HG02981 (cell line): ENCODE data around the gene PPFIBP2.

ENCODE experiments used
- ATAC-seq: cut with Tn5 transposase; IDR thresholded peaks from one replicate; pipeline ENCODE4 v1.9.1; 2021; ENCODE audit warnings: mild to moderate bottlenecking, moderate library complexity; ENCODE audit not compliant: unreplicated experiment

PPFIBP2 gene

DNA sequence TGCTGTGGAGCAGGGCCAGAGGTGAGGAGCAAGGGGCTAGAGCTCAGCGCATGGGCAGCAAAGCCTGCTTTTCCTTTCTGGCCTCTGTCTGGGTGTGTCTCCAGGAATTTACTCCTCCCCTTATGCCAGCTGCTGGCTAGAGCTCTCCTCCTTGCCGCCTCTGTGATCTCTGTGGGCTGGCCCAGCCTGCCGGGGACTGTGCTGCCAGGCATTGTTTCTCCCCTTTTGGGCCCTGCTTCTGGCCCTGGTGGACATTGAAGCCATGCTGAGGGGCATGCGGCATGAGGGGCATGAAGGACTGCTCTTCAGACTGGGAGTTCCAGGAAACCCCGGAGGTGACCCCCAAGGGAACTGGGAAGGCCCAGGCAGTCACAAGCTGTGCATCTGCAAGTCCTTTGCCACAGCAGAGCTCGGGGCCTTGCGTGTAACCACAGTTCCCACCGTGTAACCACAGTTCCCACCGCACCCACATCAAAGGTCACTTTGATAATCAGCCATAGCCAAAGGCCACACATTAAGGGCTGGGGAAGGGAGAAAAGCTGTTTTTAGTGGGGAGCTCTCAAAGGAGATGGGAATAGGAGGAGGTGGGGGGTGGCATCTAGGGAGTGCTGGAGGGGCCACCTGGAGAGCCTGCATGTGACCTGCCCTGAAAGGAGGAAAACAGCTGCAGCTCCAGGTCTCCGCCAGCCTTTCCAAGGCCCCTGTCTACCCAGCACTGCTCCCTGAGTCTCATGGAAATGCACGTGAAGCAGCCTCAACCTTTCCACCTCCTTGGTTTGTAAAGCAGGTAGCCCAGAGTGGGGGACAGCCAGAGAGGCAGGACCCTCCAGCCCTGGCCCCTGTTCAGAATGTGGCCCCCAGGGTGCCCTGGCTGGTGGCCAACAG, 62.3 kb downstream of the PPFIBP2 start:
- ATAC-seq: no peak

DNA sequence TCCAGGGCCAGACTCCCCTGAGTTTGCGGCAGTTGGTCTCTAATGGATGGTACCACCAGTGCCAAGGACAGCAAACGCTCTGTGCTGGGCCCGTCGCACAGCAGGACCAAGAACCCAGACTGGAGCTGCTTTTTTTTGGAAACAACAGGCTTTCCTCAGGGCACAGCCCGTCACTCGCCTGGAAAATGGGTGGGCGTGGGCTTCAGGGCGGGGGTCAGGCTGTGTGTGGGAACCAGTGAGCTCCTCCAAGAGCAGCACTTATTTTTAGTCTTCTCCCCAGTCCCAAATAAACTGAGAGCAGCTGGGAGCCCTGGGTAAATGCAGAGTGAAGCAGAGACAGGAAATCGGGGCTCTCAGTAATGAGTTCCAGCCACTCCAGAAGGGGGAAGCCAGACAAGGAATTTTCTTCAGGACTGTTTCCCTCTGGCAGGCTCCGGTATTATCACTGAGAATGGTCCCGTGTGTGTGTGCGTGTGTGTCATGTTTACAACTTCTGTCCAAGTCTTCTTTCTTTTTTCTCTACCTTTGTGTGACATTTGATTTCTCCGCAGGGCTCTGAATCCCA, 63.0 kb downstream of the PPFIBP2 start:
- ATAC-seq: no peak

DNA sequence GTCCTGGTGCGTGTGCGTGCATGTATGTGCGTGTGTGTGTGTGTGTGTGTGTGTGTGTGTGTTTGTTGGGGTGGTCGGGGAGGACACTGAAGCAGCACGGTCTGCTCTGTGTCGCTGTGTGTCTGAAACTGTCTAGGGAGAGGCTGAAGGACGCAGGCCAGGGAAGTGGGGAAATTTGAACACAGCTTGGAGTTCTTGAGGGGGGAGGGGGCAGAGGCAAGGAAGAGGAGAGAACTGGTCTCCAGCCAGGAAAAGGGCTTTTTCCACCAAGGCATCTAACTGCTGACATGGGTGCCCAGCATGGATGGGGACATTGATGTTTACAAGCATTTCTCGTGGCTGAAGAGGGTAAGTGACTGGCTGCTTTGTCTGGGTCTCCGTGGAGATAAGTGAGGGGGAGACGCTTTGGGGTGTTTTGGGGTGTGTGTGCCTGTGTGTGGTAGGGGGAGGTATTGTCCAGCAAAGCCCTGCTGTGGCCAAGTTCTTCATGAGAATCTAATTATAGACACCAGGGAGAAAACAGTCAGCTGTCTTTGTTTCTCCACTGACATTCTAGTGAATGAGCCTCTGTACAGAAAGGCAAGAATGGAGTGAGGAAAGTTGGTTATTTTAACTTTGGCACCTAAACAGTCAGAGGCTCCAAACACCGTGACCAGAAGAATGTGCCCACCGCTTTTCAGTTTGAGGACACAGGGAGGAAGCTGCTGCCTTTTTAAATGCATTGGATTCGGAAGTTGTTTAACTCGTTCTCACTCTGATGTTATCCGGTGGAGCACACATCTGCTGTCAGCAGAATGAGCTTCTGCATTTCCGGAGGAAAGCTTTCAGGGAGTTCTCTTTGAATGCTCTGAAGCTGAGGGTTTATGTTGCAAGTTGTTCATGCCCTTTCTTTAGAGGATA, 63.7 kb downstream of the PPFIBP2 start:
- ATAC-seq: no peak

DNA sequence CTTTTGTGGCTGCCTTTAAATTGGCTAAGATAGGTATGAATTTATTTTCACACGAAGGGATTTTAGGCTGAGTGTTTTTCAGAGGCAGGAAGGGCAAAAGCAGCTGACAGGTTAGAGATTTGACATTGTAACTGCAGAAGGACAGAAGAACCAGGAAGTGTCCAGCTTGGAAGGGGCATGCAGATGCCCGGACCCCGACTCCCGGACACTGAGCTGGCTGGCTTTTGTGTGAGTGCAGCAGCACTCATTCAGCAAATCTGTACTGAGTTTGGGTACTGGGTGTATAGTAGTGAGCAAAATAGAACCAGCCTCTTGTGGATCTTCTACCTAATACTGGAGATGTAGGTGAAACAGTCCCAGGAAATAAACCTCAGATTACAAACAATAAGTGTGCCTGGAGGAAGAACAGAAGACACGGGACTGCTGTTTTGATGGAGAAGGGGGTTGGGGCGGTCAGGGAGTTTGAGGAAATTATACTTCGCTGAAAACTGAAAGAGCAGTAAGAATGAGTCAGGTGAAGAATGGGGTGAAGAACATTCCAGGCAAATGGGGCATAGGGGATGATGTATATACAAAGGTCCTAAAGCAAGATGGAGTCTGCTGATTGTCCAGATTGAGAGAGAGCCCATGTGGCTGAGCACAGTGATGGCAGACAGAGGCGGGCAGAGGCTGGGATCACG, 64.6 kb downstream of the PPFIBP2 start:
- ATAC-seq: no peak

DNA sequence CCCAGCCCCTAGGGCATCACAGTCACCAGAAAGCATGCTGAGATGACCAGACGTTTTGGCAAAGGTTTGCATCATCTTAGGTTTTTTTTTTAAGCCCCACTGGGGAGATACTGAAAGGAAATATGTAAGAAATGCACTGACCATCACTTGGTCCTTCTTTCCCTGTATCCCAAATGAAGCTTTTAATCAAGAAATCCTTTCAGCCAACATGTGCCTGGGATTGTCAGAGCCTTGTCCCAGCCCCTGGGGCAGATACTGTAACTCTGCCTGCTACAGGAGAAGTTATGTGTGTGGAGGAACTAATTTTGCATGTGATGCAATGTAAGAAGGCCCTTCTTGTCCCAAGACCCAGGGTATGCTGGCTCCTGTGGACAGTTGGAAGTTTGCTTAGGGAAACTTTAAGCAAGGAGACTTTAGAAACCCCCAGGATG, 65.6 kb downstream of the PPFIBP2 start:
- ATAC-seq: no peak

DNA sequence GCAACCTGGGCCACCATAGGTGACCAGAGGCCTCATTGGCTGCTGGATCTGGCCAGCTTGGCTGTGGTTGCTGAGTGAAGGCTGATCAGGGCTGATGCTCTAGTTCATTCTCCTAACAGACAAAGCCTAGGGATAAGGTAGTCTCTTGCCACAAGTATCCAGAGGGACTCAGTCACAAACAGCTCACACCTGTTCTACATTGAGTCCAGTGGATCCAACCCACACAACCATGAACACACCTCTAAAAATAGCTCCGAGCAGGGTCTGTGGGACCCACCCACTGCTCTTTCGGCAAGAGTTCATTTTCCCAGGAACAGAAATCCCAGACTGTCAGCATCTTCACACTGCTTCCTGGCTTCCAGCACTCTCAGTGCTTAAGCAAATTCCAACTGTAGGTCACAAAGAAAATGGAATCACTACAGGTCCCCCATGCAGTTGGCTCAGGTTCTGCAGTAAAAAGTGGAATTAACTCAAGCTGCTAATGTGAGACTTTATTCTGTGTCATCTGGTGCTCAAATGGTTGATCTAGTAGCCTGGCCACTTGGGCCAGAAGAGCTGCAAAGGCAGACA, 67.3 kb downstream of the PPFIBP2 start:
- no peak for ATAC-seq

DNA sequence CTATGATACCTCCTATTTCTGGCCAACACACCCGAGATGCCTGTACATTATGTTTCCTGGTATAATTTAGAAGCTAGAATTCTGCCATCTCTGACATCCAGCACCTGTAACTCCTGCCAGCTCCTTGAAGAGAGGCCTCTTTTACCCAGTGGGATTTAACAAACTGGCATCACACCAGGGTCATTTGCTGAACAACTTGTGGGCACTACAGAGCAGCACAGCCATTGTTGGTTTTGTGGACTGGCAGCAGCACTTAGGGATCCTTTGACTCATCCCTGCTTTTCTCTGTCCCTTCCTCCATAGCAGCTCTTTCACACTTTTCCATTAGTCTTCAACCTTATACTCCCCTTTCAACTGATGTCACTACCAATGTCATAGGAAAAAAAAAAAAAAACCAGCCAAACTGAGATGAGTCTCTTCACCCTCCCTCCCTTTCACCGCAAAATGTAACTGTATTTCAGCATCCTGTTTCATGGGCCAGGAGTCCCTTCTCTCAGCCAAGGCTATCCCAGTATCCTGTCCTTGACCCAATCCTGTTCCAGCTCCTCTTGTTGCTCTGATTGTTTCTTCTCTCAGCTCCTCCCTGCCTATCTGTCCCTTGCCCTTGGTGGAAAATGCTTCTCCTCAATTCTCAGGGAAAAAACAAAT, 68.7 kb downstream of the PPFIBP2 start:
- ATAC-seq: no peak

DNA sequence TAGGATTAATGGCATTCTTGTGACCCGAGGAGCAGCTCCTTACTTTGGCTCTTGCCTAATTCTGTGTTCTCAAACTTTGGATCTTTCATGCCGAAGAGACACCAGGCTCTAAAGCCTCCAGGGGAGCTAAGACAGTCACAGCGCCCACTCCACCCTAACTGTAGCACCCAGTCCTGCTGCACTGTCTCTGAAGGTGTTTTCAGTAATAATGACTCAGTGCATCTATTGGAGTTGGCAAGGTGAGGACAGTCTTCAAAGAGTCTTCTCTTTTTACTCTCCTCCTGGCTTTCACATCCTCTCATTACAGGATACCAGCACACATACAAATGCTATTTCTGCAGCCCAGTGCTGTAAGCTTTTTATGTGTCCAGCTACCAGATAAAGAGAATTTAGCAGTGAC, 69.4 kb downstream of the PPFIBP2 start:
- no peak for ATAC-seq

DNA sequence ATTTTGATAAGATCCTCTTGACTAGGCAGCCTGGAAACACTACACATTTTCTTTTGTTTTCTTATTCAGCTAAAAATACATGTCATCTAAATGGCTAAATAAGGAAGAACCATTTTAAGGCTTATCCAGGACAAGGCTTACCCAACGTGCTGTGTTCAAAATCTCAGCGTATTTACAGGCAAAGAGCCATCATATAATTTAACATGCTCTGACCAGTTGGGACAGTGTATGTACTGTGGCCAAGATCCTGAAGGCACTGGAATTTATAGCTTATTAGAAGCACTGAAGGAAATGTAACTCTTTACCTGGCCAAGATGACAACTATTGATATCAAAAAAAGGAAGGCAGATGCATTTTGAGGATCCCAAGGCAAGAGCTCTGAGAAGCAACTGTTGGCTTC, 71.1 kb downstream of the PPFIBP2 start:
- ATAC-seq: no peak

DNA sequence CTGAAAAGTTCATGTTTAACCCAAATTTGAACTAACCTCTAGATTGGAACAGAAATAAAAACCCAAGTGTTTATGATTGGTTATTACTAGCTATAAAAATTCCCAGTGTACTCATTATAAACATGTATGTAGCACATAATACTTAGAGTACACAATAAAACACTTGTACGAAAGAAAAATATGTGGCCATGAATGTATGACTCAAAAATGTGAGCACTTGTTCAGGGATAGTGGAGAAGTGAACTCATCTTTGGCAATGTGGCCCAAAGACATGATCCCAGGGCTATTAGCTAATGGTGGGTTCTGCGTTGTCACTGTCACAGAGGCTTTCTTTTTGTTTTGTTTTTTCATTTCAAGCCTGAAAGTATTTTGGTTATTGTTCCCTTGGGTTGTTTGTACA, 72.0 kb downstream of the PPFIBP2 start:
- no peak for ATAC-seq

DNA sequence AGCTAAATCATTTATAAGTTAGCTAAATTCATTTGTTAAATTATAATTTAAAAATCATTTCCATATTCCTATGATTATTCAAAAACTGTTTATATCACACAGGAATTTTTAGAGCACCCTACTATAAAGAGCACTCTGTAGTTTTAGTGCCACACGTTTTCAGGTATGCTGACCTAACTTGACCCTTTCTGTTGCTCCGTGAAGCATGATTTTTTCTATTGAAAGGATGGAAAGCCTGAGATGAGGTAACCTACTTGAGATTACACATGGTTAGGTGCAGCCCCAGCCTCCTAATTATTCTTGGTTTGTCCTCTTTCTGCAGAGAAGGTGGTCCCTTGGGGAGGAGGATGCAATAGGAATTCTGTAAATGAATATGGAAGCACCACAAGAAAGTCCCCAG, 72.6 kb downstream of the PPFIBP2 start:
- no peak for ATAC-seq

DNA sequence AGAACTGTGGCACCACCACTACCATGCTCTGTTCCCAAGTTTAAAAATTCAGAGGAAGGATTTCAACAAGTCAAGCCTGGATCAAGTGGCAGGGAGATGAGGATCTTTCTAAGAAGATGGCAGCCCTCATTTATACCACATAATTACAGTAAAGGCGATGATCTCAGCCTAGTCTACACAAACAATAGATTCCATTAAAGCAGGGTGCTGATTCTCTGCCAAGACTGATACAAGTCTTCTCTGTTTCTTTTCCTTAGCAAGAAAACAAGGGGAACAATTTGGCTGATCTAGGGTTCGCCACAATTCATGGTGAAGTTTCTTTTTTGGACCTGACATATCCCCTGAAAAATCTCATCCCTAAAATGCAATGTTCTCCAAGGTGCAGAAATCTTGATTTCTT, 73.9 kb downstream of the PPFIBP2 start:
- ATAC-seq: no peak

DNA sequence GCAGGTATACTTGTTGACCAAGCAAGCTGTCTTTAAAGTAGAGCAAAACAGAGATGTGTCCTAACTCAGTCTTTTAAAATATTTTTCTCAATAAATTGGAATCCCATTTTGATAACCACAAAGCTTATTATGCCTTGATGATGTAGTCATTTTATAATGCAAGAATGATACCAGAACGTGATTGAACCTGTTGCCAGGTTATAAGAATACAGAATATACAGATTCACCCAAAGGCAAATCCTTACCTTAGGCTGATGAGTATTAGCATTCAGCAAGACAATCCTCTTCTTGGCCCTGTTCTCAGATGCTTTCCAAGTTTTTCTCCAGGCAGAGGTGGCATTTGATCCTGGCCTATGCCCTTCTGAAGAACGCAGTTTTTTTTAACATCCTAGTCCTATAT, 76.1 kb downstream of the PPFIBP2 start:
- ATAC-seq: no peak

DNA sequence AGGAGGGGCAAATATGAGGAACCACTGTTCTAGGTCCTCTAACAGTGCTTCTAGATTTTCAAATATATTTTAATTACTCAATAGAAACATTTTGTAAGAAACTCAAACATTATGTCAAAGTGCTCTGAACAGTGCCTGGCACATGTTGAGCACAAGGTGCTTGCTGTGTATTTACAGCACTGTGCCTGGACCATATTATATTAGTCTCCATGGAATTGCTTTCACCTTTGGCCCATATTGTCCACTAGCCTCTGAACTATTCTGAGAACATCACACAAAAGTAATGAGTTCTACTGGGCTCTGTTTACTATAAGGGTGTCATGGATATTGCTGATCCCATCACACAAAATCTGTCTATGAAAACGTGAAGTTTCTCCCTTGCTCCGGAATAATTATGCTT, 76.7 kb downstream of the PPFIBP2 start:
- no peak for ATAC-seq

DNA sequence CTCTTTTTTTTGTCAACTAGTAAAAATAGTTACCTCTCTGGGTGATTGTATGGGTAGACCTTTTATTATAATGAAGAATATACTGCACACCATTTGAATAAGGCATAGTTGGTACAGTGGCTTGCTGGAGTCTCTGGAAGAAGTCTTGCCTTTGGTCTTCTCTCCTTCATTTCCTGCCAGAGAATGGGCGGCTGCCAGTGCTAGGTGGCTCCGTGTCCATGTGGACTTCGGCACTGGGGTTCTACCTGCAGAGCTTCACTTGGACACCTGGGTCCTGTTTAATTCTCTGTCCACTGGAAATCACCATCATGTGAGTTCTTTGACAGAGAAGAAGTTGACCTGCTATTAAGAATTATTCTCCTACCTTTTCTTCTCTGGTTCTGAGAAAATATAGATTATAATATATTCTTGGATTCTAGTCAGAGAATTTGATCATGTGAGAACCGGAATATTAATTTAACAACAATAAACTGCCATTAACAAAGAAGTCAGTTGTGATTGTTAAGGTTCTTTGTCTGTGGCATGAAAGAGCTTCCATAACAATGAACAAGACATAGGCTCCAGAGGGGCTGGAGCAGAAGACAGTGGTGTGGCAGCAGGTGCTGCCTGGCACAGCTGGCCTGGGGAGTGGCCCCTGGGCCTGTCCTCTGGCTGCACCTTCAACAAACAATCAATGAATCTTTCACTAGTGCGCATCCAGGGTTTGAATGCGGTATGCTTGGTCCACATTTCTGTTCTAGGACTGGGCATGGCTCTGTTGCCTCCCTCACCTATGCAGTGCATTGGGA, 77.5 kb downstream of the PPFIBP2 start:
- ATAC-seq: no peak

DNA sequence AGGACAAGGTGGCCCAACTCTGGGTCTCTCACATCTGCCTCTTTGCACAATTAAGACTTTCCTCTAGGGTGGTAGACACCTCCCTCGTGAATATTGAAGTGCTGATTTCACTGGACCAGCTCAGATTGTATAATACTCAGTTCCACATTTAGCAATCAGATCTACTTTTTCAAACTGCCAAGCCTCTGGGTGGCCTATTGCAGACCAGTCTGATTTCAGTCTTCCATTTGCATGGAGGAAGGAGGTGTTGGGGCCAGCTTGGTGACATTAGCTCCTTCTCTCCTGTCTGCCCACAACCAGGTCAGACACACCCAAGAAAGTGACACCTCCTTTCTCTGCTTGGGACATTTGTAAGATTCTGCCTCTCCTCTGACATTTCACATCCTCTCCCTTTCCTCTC, 78.2 kb downstream of the PPFIBP2 start:
- no peak for ATAC-seq

DNA sequence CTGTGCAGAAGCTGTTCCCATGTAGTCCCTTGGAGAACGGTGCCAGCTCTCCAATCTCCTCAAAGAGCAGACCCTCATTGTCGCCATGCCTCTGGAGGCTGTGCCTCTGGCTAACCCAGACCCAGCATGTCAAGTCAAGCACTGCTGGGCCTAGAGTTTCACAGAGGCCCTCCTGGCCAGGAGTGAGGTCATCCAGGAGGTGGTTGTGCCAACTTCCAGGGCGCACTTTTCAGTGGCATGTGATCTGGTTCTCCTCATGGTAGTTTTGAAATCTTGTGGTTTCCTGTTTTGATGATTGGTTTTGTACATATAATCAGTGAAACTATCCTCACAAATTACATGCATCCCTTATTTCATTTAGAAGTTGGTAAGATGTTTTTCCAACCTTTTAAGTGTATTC, 78.9 kb downstream of the PPFIBP2 start:
- ATAC-seq: no peak

DNA sequence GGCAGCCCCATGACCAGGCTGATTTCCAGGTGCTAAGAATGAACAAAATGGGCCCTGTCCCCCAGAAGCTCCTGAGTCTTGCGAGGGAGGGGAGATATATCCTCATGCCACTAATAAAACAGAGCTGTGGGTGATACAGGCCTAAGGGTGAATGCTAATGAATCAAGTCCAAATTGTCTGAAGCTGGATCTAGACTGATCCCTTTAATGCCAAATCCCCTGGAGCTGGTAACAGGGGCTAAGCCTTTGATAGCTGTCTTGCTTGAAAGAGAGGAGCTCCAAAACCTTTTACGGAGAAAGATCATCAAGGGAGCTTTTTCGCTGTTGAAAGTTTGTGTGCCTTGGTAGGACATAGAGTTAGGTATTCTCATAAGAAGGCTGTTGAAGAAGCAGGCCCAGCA, 79.7 kb downstream of the PPFIBP2 start:
- no peak for ATAC-seq
